ENCODE measurements around the gene EEIG1. TPM values are rescaled to one million over a fixed set of nuclear protein-coding genes. Genes with fewer than 3 reads are reported as not detected.

EEIG1 gene
- total and polyA plus RNA-seq, 7 donors: 3.6 to 11.4 (median 6.1) TPM

GRCh38 chr9:127971357-127972235 lies 9.2 kb downstream of the EEIG1 start:
- ATAC-seq: no peak
- H3K4me1 ChIP-seq: peaks cover 90% of the 10 kb centered on the region
- H3K27me3 ChIP-seq (ENCODE audit: insufficient read depth in 3 of 3, low read length in 2 of 3): no peaks in the 10 kb centered on the region
- no peaks in the 10 kb centered on the region for H3K36me3 ChIP-seq (ENCODE audit: insufficient read depth in 1 of 2, low read depth in 1 of 2)
- intact Hi-C loops (cut with DNase I): no loop called here
- TF ChIP-seq CTCF (IDR thresholded peaks at IDR 0.05): no peak
- H3K4me3 ChIP-seq: no peak overlapping the region
- no peaks in the 10 kb centered on the region for H3K9me3 ChIP-seq
- H3K27ac ChIP-seq: peak overlapping the region; percentile 46
- DNase-seq: no peak
- 45 to 63% (median 48%) methylated on average over 17 to 20 of the region's 20 CpGs for WGBS, 3 donors

- no peaks in the 10 kb centered on the region for H3K9me3 ChIP-seq
- H3K4me3 ChIP-seq: no peak overlapping the region
- intact Hi-C loops (cut with DNase I): no loop called here
- H3K4me1 ChIP-seq: peaks cover 90% of the 10 kb centered on the region
- H3K36me3 ChIP-seq (ENCODE audit: insufficient read depth in 1 of 2, low read depth in 1 of 2): no peaks in the 10 kb centered on the region
- H3K27me3 ChIP-seq (ENCODE audit: insufficient read depth in 3 of 3, low read length in 2 of 3): no peaks in the 10 kb centered on the region
- no peak overlapping the region for H3K27ac ChIP-seq
- TF ChIP-seq CTCF (IDR thresholded peaks at IDR 0.05): no peak
- DNase-seq: no peak
- ATAC-seq: no peak
- WGBS, 3 donors: 76 to 83% (median 76%) methylated on average over 16 of the region's 16 CpGs
These were observed 10.1 kb downstream of the EEIG1 start for GRCh38 chr9:127970401-127971313.

- H3K36me3 ChIP-seq (ENCODE audit: insufficient read depth in 1 of 2, low read depth in 1 of 2): no peaks in the 10 kb centered on the region
- H3K27ac ChIP-seq: peak overlapping the region; percentile 70
- no peaks in the 10 kb centered on the region for H3K27me3 ChIP-seq (ENCODE audit: insufficient read depth in 3 of 3, low read length in 2 of 3)
- intact Hi-C loops (cut with DNase I): no loop called here
- WGBS, 3 donors: 44 to 55% (median 48%) methylated on average over 10 of the region's 10 CpGs
- H3K9me3 ChIP-seq: no peaks in the 10 kb centered on the region
- no peak overlapping the region for H3K4me3 ChIP-seq
- DNase-seq (peak; percentile 62 to 79), ATAC-seq (peak; percentile 36 to 50 (median 47))
- TF ChIP-seq CTCF (IDR thresholded peaks at IDR 0.05): no peak
- peaks cover 88% of the 10 kb centered on the region for H3K4me1 ChIP-seq
These were observed 11.9 kb downstream of the EEIG1 start for GRCh38 chr9:127968700-127969383.

GRCh38 chr9:127968042-127968441 lies 12.7 kb downstream of the EEIG1 start:
- Histone ChIP-seq H3K36me3 (ENCODE audit: insufficient read depth in 1 of 2, low read depth in 1 of 2) (no peaks in the 10 kb centered on the region), H3K4me1 (peaks cover 89% of the 10 kb centered on the region), H3K27me3 (ENCODE audit: insufficient read depth in 3 of 3, low read length in 2 of 3) (no peaks in the 10 kb centered on the region), H3K4me3 (no peak overlapping the region), H3K27ac (peak overlapping the region; percentile 70), H3K9me3 (no peaks in the 10 kb centered on the region)
- DNase-seq: no peak
- ATAC-seq: peak in 2 of 4 donors; percentile 25 to 50
- intact Hi-C loops (cut with DNase I): no loop called here
- no peak for TF ChIP-seq CTCF (IDR thresholded peaks at IDR 0.05)
- 82 to 100% (median 89%) methylated on average over 1 to 3 of the region's 3 CpGs for WGBS, 3 donors
